ENCODE results near the gene INS. TPM values are rescaled to one million over a fixed set of nuclear protein-coding genes. Genes with fewer than 3 reads are reported as not detected.

INS gene
- total RNA-seq, 1 donor from 2014 or later = not detected

DNA sequence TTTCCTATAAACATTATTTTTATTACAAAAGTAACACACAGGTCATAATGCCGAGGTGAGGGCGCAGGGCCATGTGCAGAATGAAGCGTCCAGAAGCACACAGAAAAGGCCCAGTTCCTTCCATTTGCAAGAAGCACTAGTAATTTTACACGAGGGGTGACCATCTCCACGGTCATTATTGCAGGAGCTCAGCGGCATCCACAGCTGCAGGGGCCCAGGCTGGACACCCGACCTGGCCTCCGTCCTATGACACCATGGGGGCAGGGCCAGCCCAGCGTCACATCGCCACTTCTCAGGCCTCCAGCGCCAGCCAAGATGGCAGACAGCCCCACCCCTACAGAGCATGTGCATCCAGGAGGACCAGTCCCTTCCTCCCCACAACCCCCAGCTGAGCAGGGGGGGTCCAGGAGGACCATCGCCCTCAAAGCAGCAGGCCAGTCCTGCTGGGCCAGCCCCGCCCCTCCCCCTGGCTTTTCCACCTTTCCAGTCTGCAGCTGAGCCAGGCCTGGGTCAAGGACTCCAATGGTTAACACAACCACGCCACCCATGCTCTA, 25.3 kb downstream of the INS start:
- Histone ChIP-seq H3K4me3 (no peak overlapping the region), H3K27me3 (peaks cover 33% of the 10 kb centered on the region), H3K4me1 (peaks cover 6 to 13% of the 10 kb centered on the region in 2 donors), H3K36me3 (no peaks in the 10 kb centered on the region), H3K9me3 (no peaks in the 10 kb centered on the region), H3K27ac (no peak overlapping the region)
- intact Hi-C loops (cut with DNase I) = no loop called here
- TF ChIP-seq, protein P1, sequence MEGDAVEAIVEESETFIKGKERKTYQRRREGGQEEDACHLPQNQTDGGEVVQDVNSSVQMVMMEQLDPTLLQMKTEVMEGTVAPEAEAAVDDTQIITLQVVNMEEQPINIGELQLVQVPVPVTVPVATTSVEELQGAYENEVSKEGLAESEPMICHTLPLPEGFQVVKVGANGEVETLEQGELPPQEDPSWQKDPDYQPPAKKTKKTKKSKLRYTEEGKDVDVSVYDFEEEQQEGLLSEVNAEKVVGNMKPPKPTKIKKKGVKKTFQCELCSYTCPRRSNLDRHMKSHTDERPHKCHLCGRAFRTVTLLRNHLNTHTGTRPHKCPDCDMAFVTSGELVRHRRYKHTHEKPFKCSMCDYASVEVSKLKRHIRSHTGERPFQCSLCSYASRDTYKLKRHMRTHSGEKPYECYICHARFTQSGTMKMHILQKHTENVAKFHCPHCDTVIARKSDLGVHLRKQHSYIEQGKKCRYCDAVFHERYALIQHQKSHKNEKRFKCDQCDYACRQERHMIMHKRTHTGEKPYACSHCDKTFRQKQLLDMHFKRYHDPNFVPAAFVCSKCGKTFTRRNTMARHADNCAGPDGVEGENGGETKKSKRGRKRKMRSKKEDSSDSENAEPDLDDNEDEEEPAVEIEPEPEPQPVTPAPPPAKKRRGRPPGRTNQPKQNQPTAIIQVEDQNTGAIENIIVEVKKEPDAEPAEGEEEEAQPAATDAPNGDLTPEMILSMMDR (IDR thresholded peaks at IDR 0.05) = no peak
- no peak for DNase-seq (ENCODE audit: low spot score in 2 of 2)

DNA sequence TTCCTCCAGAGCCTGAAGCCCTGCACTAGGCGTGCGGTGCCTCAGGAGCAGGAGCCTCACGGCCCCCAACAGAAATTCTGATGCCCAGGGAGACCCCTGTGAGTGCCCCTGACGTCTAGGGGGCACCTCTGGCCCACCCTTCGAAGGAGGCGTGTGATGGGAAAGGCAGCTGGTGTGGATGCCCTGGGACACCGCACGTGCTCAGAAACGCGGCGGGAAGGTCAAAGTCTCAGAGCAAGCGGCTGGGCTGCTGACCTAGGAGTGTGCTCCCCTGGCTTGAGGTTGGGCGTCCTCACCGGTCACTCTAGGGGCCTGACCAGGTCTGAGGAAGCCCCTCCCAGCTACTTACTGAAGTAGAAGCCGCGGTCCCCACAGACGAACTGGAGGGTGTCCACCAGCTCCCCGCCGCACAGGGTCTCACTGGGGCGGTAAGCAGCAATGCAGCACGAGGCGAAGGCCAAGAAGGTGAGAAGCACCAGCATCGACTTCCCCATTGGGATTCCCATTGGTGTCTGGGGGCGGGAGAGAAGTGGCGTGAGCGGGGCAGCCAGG, 25.9 kb downstream of the INS start:
- TF ChIP-seq, protein P1 (IDR thresholded peaks at IDR 0.05) = no peak
- intact Hi-C loops (cut with DNase I) = no loop called here
- Histone ChIP-seq H3K27ac (no peak overlapping the region), H3K4me3 (no peak overlapping the region), H3K9me3 (no peaks in the 10 kb centered on the region), H3K36me3 (no peaks in the 10 kb centered on the region), H3K27me3 (peaks cover 26% of the 10 kb centered on the region), H3K4me1 (peaks cover 0 to 13% of the 10 kb centered on the region in 2 donors)
- no peak for DNase-seq (ENCODE audit: low spot score in 2 of 2)

DNA sequence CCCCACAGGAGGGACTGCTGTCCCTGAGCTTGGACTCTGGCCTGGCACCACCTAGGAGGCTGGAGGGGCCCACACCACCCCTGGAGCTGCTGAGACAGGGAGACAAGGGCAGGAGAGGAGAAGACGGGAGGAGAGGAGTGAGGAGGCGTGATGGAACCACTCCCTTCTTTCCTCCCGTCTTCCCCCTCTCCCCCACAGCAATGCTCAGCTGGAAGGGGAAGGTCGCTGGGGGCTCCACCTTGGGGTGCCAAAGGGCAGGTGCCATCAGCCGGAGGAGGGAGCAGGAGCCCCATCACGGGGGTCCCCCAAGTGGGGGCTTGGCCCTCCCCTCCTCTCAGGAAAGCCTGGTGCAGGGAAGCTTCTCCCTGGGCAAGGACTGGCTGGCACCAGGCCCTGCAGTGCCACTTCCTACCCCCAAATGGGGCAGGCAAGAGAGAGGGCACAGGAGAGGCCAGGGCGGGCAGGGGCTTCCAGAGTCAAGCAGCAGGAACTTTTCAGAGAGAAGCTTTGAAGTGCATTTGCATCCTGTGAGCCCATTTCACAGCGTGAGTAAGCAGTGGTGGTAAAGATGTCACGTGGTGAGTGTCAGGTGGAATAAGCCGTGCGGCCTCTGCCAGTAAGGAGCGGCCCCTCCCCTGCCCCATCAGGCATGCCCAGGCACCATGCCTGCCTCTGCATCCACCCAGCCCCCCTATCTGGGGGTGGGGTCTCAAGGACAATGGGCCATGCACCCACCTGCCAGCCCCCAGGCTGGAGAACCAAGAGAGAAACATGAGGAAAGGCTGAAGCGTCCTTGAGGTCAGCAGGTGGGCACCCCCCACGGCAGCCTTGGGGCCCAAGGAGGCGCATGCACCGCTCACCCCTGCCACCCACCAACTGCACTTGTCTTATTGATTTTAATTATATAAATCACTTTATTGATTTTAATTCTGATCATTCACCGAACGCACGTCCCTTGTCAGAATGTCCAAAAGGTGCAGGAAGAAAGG, 26.7 kb downstream of the INS start:
- no peak for DNase-seq (ENCODE audit: low spot score in 2 of 2)
- Histone ChIP-seq H3K27ac (no peak overlapping the region), H3K9me3 (no peaks in the 10 kb centered on the region), H3K27me3 (peaks cover 20% of the 10 kb centered on the region), H3K4me1 (peaks cover 0 to 9% of the 10 kb centered on the region in 2 donors), H3K36me3 (no peaks in the 10 kb centered on the region), H3K4me3 (no peak overlapping the region)
- intact Hi-C loops (cut with DNase I) = no loop called here
- TF ChIP-seq, protein P1 (IDR thresholded peaks at IDR 0.05) = no peak

DNA sequence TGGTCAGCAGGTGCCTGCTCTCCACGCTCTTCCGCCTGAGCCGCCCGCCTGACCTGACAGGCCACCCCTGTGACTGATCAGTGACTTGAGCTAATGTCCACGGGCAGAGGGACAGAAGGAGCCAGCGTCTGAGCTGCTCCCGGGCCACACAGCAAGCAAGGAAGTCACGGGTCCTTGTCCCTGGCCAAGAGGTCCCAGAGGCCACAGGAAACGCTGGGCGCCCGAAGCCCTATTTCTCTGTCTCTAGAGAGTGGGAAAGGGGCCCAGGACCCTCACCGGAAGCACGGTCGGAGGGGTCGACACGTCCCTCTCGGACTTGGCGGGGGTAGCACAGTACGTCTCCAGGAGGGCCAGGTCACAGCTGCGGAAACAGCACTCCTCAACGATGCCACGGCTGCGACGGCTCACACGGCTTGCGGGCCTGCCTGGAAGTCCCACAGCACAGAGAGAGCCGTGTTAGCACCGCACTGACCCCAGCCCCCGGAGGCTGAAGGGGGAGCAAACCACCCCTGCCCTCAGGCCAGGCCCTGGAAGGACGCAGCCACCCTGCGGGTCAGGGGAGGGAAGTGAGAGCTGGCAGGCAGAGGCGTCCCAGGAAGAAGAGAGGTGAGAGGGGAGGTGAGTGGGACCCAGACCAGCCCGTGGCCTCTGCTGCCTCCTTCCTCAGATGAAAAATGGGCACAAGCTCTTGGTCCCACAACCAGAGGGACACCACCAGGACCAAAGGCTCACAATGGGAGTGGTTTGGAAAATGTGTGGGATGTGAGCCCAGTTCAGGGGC, 27.6 kb downstream of the INS start:
- DNase-seq (ENCODE audit: low spot score in 2 of 2) = no peak
- Histone ChIP-seq H3K27me3 (peaks cover 20% of the 10 kb centered on the region), H3K36me3 (no peaks in the 10 kb centered on the region), H3K9me3 (no peaks in the 10 kb centered on the region), H3K4me3 (no peak overlapping the region), H3K4me1 (peaks cover 0 to 5% of the 10 kb centered on the region in 2 donors), H3K27ac (no peak overlapping the region)
- intact Hi-C loops (cut with DNase I) = no loop called here
- TF ChIP-seq, protein P1 (IDR thresholded peaks at IDR 0.05) = no peak

DNA sequence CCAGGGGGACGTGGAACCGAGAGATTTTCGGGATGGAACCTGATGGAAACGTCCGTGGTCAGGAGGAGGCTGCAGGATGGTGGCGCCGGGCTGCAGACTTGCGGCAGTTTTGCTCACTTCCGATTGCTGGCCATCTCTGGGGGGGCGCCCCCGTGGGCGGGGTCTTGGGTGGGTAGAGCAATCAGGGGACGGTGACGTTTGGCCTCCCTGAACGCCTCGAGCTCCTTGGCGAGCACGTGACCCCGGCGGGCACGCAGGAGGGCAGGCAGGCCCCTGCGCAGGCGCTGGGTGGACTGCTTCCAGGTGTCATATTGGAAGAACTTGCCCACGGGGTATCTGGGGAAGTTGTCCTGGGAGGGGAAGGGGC, 28.2 kb downstream of the INS start:
- no peaks in the 10 kb centered on the region for H3K36me3 ChIP-seq
- peaks cover 0 to 5% of the 10 kb centered on the region in 2 donors for H3K4me1 ChIP-seq
- H3K9me3 ChIP-seq = no peaks in the 10 kb centered on the region
- intact Hi-C loops (cut with DNase I) = no loop called here
- TF ChIP-seq, protein P1 (IDR thresholded peaks at IDR 0.05) = no peak
- no peak overlapping the region for H3K27ac ChIP-seq
- H3K27me3 ChIP-seq = peaks cover 20% of the 10 kb centered on the region
- no peak for DNase-seq (ENCODE audit: low spot score in 2 of 2)
- no peak overlapping the region for H3K4me3 ChIP-seq

Measured in ascending aorta (tissue), 2 donors.